NCI-H345 treated with DMSO at 0.1 percent for 48 hours (cell line): ENCODE results near the gene PIAS1.
A peak's percentile ranks its signal among the peaks of the same experiment; 100 is the strongest.
"Not testable (repeated sequence)": the region's sequence is repeated elsewhere in the genome, so short reads cannot be mapped to it uniquely, and the experiment has no call there.

Experiments used
- DNase-seq: peaks from one replicate; lab custom pipeline; 2025; ENCODE audit not compliant: unreplicated experiment; lab: John Stamatoyannopoulos, UW

PIAS1 gene

GRCh38 chr15:68053701-68054627, at the start of gene PIAS1:
TSS of gene PIAS1 (plus strand) at chr15:68054315. CDS start at chr15:68054327, 12 bp downstream.
- DNase-seq, result peak; percentile 76

- DNase-seq, result not testable (repeated sequence)
Measured at GRCh38 chr15:68007642-68008041, 46.5 kb upstream of the PIAS1 start.

- no peak for DNase-seq
Measured at GRCh38 chr15:68010361-68011153, 43.6 kb upstream of the PIAS1 start.

- DNase-seq, result no peak
Measured at GRCh38 chr15:68012911-68013310, 41.2 kb upstream of the PIAS1 start.

GRCh38 chr15:68014219-68014618, 39.9 kb upstream of the PIAS1 start:
- no peak for DNase-seq

- DNase-seq, result no peak
Measured at GRCh38 chr15:68015244-68015643, 38.9 kb upstream of the PIAS1 start.

GRCh38 chr15:68017201-68017600, 36.9 kb upstream of the PIAS1 start:
- no peak for DNase-seq

GRCh38 chr15:68018797-68019444, 35.2 kb upstream of the PIAS1 start:
- DNase-seq, result no peak

GRCh38 chr15:68019814-68020525, 34.1 kb upstream of the PIAS1 start:
- no peak for DNase-seq

- DNase-seq, result no peak
Measured at GRCh38 chr15:68020685-68021084, 33.4 kb upstream of the PIAS1 start.

GRCh38 chr15:68022061-68022460, 32.1 kb upstream of the PIAS1 start:
- no peak for DNase-seq

- DNase-seq, result no peak
Measured at GRCh38 chr15:68023307-68024101, 30.6 kb upstream of the PIAS1 start.

- DNase-seq, result no peak
Measured at GRCh38 chr15:68025835-68026424, 28.2 kb upstream of the PIAS1 start.

GRCh38 chr15:68027388-68027787, 26.7 kb upstream of the PIAS1 start:
- no peak for DNase-seq

- DNase-seq, result no peak
Measured at GRCh38 chr15:68028137-68028887, 25.8 kb upstream of the PIAS1 start.

- no peak for DNase-seq
Measured at GRCh38 chr15:68028888-68029207, 25.3 kb upstream of the PIAS1 start.

GRCh38 chr15:68029959-68030358, 24.2 kb upstream of the PIAS1 start:
- DNase-seq, result no peak

GRCh38 chr15:68031404-68031803, 22.7 kb upstream of the PIAS1 start:
- DNase-seq, result no peak

- no peak for DNase-seq
Measured at GRCh38 chr15:68032672-68033071, 21.4 kb upstream of the PIAS1 start.
